A549 treated with Hydrocortisone at 1 μM for 4 hours (cell line): ENCODE results near the gene DHRS11. TPM values are rescaled to one million over a fixed set of nuclear protein-coding genes. Genes with fewer than 3 reads are reported as not detected.

Experiments used
- total RNA-seq: library from RNA; stranded (reverse); fragments of 200-300 nt; extraction: Qiagen RNA extraction; gene quantifications from 5 replicates; pipeline ENCODE4 v1.2.3, GENCODE V29; 2022

Gene DHRS11
- 7.5 to 9.1 TPM (median 8.6 TPM) in 5 replicates for total RNA-seq

GRCh38 chr17:36591434-36592315 is at the start of gene DHRS11:
Gene DHRS11, plus strand, starts transcription at chr17:36591879. Its CDS starts 131 bp downstream, at chr17:36592010.

GRCh38 chr17:36544307-36545076 is 47.2 kb upstream of the DHRS11 start, which contains the start of gene GGNBP2:
Gene GGNBP2, plus strand, starts transcription at chr17:36544919. Its CDS starts 806 bp downstream, at chr17:36545725.

GRCh38 chr17:36601303-36602029 is 9.8 kb downstream of the DHRS11 start, which contains the start of gene MRM1:
Gene MRM1, plus strand, starts transcription at chr17:36601583. Its CDS starts 228 bp downstream, at chr17:36601811.

Other genes with a start within 250 kb of the DHRS11 start
- gene TBC1D3H, start 203.4 kb upstream of the DHRS11 start, total RNA-seq: not detected in 5 replicates
- 77.2 to 87.0 TPM (median 83.6 TPM) in 5 replicates for gene ZNHIT3, start 105.2 kb upstream of the DHRS11 start, total RNA-seq
- 51.9 to 59.2 TPM (median 57.1 TPM) in 5 replicates for gene MYO19, start 57.0 kb upstream of the DHRS11 start, total RNA-seq
- gene PIGW, start 56.9 kb upstream of the DHRS11 start, total RNA-seq: 22.5 to 32.3 TPM (median 23.4 TPM) in 5 replicates
- gene GGNBP2, start 47.0 kb upstream of the DHRS11 start, total RNA-seq: 61.3 to 69.8 TPM (median 62.0 TPM) in 5 replicates
- gene MRM1, start 9.7 kb downstream of the DHRS11 start, total RNA-seq: 13.3 to 17.2 TPM (median 15.0 TPM) in 5 replicates